NCI-H1092 treated with DMSO at 0.1 percent for 48 hours (cell line): Measurements from ENCODE around the gene HILPDA.
"Not testable (repeated sequence)": the region's sequence is repeated elsewhere in the genome, so short reads cannot be mapped to it uniquely, and the experiment has no call there.

ENCODE experiments used
- DNase-seq: peaks from one replicate; lab custom pipeline; 2025; lab: John Stamatoyannopoulos, UW

HILPDA gene

GRCh38 chr7:128431754-128432153 is 23.9 kb upstream of the HILPDA start:
- DNase-seq, result no peak

- DNase-seq, result no peak
These were observed 21.0 kb upstream of the HILPDA start for GRCh38 chr7:128434413-128435326.

- DNase-seq, result no peak
These were observed 20.4 kb upstream of the HILPDA start for GRCh38 chr7:128435327-128435686.

GRCh38 chr7:128437426-128438332 is 18.0 kb upstream of the HILPDA start:
- DNase-seq, result no peak

GRCh38 chr7:128442356-128442755 is 13.3 kb upstream of the HILPDA start:
- DNase-seq, result no peak

- no peak for DNase-seq
These were observed 11.7 kb upstream of the HILPDA start for GRCh38 chr7:128443831-128444600.

- no peak for DNase-seq
These were observed 9.4 kb upstream of the HILPDA start for GRCh38 chr7:128446306-128446705.

GRCh38 chr7:128447941-128448564 is 7.6 kb upstream of the HILPDA start:
- DNase-seq, result no peak

GRCh38 chr7:128448751-128449302 is 6.9 kb upstream of the HILPDA start:
- no peak for DNase-seq

GRCh38 chr7:128450409-128450808 is 5.3 kb upstream of the HILPDA start:
- DNase-seq, result no peak

- no peak for DNase-seq
These were observed 4.8 kb upstream of the HILPDA start for GRCh38 chr7:128450913-128451312.

- no peak for DNase-seq
These were observed 3.1 kb upstream of the HILPDA start for GRCh38 chr7:128452552-128452951.

- no peak for DNase-seq
These were observed 1.6 kb upstream of the HILPDA start for GRCh38 chr7:128453836-128454804.

- no peak for DNase-seq
These were observed 703 bp upstream of the HILPDA start for GRCh38 chr7:128454808-128455542.

GRCh38 chr7:128456255-128456725 is 612 bp downstream of the HILPDA start:
- no peak for DNase-seq

- DNase-seq, result not testable (repeated sequence)
These were observed 1.7 kb downstream of the HILPDA start for GRCh38 chr7:128457385-128457784.

- no peak for DNase-seq
These were observed 3.3 kb downstream of the HILPDA start for GRCh38 chr7:128458956-128459355.

- DNase-seq, result peak; percentile 35
These were observed 3.8 kb downstream of the HILPDA start for GRCh38 chr7:128459394-128459878.

- no peak for DNase-seq
These were observed 6.8 kb downstream of the HILPDA start for GRCh38 chr7:128462460-128462859.
